NB4 (cell line): ENCODE measurements around the gene LSAMP.

Source experiments
- DNase-seq: peaks from one replicate; pipeline ENCODE4 v3.0.0; 2010; ENCODE audit warnings: low read depth
- H3K4me3 ChIP-seq: one replicate; pipeline ENCODE4 v1.5.1; 2011; ENCODE audit warnings: mild to moderate bottlenecking, low read depth, low read length, moderate library complexity
- CTCF ChIP-seq: IDR thresholded peaks from one replicate; pipeline ENCODE4 v1.5.1; 2012; ENCODE audit warnings: low read depth, low read length
- MYC ChIP-seq: IDR thresholded peaks from 2 replicates; pipeline ENCODE4 v1.6.1; 2011; ENCODE audit warnings: low read depth, low read length
- POLR2A ChIP-seq: IDR thresholded peaks from 2 replicates; pipeline ENCODE4 v1.6.1; 2011; ENCODE audit warnings: mild to moderate bottlenecking; ENCODE audit not compliant: insufficient read length; ENCODE audit errors: extremely low read depth
- TF ChIP-seq, protein P1 (sequence below): IDR thresholded peaks from 2 replicates; pipeline ENCODE4 v1.6.1; 2011; ENCODE audit warnings: low read depth, low read length

LSAMP gene

GRCh38 chr3:115843206-115843605, 602.1 kb downstream of the LSAMP start:
- TF ChIP-seq POLR2A (no peak), CTCF (no peak), MYC (no peak)
- TF ChIP-seq, protein P1, sequence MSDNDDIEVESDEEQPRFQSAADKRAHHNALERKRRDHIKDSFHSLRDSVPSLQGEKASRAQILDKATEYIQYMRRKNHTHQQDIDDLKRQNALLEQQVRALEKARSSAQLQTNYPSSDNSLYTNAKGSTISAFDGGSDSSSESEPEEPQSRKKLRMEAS, result no peak
- H3K4me3 ChIP-seq, result no peak overlapping the region
- DNase-seq, result no peak

GRCh38 chr3:115839246-115839645, 606.0 kb downstream of the LSAMP start:
- no peak for TF ChIP-seq CTCF
- TF ChIP-seq, protein P1, result no peak
- no peak for TF ChIP-seq MYC
- TF ChIP-seq POLR2A, result no peak
- H3K4me3 ChIP-seq, result no peak overlapping the region
- DNase-seq, result no peak

GRCh38 chr3:115838786-115839185, 606.5 kb downstream of the LSAMP start:
- no peak overlapping the region for H3K4me3 ChIP-seq
- TF ChIP-seq CTCF, result no peak
- no peak for TF ChIP-seq MYC
- no peak for TF ChIP-seq POLR2A
- TF ChIP-seq, protein P1, result no peak
- no peak for DNase-seq

GRCh38 chr3:115836944-115837343, 608.3 kb downstream of the LSAMP start:
- H3K4me3 ChIP-seq, result no peak overlapping the region
- peak; percentile 5 for DNase-seq
- TF ChIP-seq, protein P1, result no peak
- TF ChIP-seq CTCF, result peak; percentile 54

DNA sequence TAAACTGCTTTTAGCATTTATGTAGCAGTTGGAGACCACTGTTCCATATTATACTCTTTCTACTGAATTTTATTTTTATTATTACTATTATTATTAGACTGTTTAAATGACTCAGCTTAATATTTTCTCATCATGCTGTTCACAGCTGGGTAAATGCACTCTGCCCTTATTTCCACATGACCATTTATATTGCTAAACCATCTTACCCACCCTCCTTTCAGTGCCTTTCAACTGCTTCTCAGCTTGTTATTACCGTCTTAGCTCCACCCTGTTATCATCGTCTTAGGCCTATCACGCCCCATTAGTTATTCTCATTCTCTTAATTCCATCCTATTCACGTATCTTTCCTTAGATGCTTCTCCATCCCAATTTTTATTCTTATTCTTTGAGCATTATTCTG, 609.3 kb downstream of the LSAMP start:
- TF ChIP-seq CTCF, result no peak
- no peak for TF ChIP-seq MYC
- H3K4me3 ChIP-seq, result no peak overlapping the region
- DNase-seq, result no peak

- H3K4me3 ChIP-seq, result no peak overlapping the region
- no peak for DNase-seq
- TF ChIP-seq, protein P1, result no peak
- TF ChIP-seq MYC, result no peak
- TF ChIP-seq POLR2A, result no peak
- TF ChIP-seq CTCF, result no peak
These were observed 611.2 kb downstream of the LSAMP start for GRCh38 chr3:115834068-115834467.
